Measurements from ENCODE around the gene PLEKHG5. TPM values are rescaled to one million over a fixed set of nuclear protein-coding genes. Genes with fewer than 3 reads are reported as not detected.

Gene PLEKHG5
- total and polyA plus RNA-seq, 7 experiments from 2014 or later, result 2.0 to 15.6 (median 9.6) TPM; not detected in 1

DNA sequence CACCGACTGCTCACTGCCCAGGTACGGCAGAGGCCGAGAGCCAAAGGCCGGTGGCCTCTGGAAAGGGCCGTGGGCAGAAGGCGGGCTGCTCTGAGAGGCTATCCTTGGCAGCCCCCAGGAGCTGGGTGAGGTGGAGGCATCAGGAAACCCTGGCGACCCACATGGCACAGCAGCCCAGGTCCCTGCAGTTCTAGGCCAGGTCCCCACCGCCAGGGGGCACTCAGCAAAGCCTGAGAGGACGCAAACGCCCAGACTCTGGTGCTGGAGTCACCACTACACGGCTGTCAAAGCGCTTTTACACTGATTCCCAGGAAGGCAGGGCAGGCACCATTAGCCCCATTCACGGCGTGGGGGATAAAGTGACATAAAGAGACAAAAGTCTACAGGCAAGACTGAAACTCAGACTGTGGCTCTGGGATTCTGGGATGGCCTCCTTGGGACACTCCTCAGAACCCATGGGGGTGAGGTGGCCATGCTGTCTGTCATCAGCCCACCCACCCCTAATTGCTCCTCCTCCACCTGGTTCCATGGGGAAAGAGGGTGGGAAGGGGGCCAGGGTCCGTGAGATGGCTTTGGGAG is 4.9 kb downstream of the PLEKHG5 start:
- ChIA-PET CTCF (interaction anchor here (0.6 to 2.5 kb wide), 18 partner anchors 13 to 248 kb away, joined by 3 to 18 read pairs (median 4); partner anchors contain the start of genes NOL9, TAS1R1 and TNFRSF25), POLR2A (interaction anchor here (0.8 to 1.2 kb wide), 4 partner anchors 22 to 68 kb away, joined by 3 to 10 read pairs (median 4); partner anchors contain the start of genes NOL9 and TAS1R1)
- Mint-ChIP-seq H3K27ac (peak overlapping the region in 2 of 9 donors; percentile 29 to 81), H3K36me3 (no peaks in the 10 kb centered on the region), H3K4me1 (peaks cover 11 to 19% (median 17%) of the 10 kb centered on the region in 7 donors), H3K9me3 (no peaks in the 10 kb centered on the region), H3K4me3 (peak overlapping the region in 6 of 10 donors; percentile 20 to 71 (median 36)), H3K27me3 (peaks cover 6 to 51% (median 9%) of the 10 kb centered on the region in 5 donors)
- Histone ChIP-seq H3K9me3 (ENCODE audit: control insufficient read depth in 2 of 3, low read length in 3 of 3) (no peaks in the 10 kb centered on the region), H3K27me3 (ENCODE audit: control insufficient read depth in 2 of 2, insufficient read depth in 2 of 2, low read length in 2 of 2) (peaks cover 0 to 6% of the 10 kb centered on the region in 2 donors), H3K36me3 (ENCODE audit: control insufficient read depth in 2 of 3, insufficient read depth in 3 of 3, low read length in 3 of 3) (peaks cover 0 to 4% (median 0%) of the 10 kb centered on the region in 3 experiments), H3K4me1 (ENCODE audit: control insufficient read depth in 2 of 2, insufficient read depth in 2 of 2, low read length in 2 of 2) (peaks cover 13 to 18% of the 10 kb centered on the region in 2 donors), H3K4me3 (ENCODE audit: low read length) (no peak overlapping the region), H3K27ac (ENCODE audit: low read depth, low read length) (no peak overlapping the region)
- intact Hi-C loops (cut with micrococcal nuclease), result loop anchor here (1.0 to 5.0 kb wide), 9 partner anchors 37 to 731 kb away; partner anchors contain the start of genes NOL9 (in 2 of the 2) and DNAJC11 (in 1 of the 2)
- DNase-seq (peak; percentile 71 to 89 (median 85)), ATAC-seq (peak; percentile 85)

DNA sequence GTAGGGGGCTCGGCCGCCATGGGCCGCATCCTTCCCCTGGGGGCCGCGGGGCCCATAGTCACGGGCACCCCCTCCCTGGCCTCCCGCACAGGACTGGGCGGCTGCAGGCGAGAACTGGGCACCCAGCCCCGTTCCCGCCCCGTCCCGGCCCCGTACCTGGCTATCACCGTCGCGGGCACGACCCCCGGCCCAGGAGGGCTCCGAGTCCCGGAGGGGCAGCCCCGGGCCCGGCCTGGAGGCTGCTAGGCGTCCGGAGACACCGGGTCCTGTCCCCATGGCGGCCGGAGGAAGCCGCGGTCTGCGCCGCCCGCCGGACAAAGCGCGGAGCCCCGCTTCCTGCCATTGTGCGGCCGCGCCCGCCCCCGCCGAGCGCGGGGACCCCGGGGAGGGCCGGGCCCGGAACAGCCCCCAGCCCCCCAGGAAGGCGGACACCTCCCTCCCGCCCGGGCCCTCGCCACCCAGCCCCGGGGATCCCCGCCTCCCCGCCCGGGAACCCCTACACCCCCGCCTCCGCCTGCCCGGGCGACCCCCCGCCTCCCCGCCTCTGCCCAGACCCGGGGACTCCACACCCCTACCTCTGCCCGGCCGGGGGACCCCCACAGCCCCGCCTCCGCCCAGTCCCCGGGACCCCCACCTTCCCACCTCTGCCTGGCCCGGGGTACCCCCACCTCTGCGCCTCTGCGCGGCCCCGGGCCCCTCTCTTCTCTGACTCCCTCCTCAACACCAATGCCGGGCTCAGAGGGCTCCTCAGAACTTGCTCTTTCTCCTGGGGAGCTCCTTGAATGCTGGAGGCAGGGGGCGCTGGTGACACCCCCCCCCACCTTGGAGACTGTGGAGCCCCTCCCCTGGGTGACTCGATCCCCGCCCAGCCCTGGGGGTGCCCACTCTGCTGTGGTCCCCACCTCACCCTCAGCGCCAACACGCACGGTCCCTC is 6.0 kb downstream of the PLEKHG5 start:
- no peak overlapping the region for H3K4me3 ChIP-seq (ENCODE audit: low read length)
- no peak overlapping the region for H3K27ac ChIP-seq (ENCODE audit: low read depth, low read length)
- no peak for ATAC-seq
- H3K9me3 Mint-ChIP-seq, result no peaks in the 10 kb centered on the region
- peaks cover 8 to 12% of the 10 kb centered on the region in 2 donors for H3K4me1 ChIP-seq (ENCODE audit: control insufficient read depth in 2 of 2, insufficient read depth in 2 of 2, low read length in 2 of 2)
- peaks cover 6 to 15% (median 11%) of the 10 kb centered on the region in 7 donors for H3K4me1 Mint-ChIP-seq
- intact Hi-C loops (cut with micrococcal nuclease), result loop anchor here (1.0 to 5.0 kb wide), 9 partner anchors 38 to 732 kb away; partner anchors contain the start of genes NOL9 (in 2 of the 2) and DNAJC11 (in 1 of the 2)
- ChIA-PET POLR2A (interaction anchor here (0.6 to 1.2 kb wide), 7 partner anchors 22 to 95 kb away, joined by 3 to 10 read pairs (median 3); partner anchors contain the start of genes NOL9 and TAS1R1), CTCF (interaction anchor here (0.6 to 2.5 kb wide), 19 partner anchors 8 to 247 kb away, joined by 3 to 18 read pairs (median 4); partner anchors contain the start of genes NOL9, TAS1R1 and TNFRSF25)
- no peaks in the 10 kb centered on the region for H3K36me3 Mint-ChIP-seq
- peaks cover 6 to 51% (median 9%) of the 10 kb centered on the region in 5 donors for H3K27me3 Mint-ChIP-seq
- no peaks in the 10 kb centered on the region for H3K9me3 ChIP-seq (ENCODE audit: control insufficient read depth in 2 of 3, low read length in 3 of 3)
- H3K4me3 Mint-ChIP-seq, result peak overlapping the region in 2 of 10 donors; percentile 59 to 73
- H3K27me3 ChIP-seq (ENCODE audit: control insufficient read depth in 2 of 2, insufficient read depth in 2 of 2, low read length in 2 of 2), result peaks cover 0 to 6% of the 10 kb centered on the region in 2 donors
- no peak for DNase-seq
- H3K27ac Mint-ChIP-seq, result no peak overlapping the region
- peaks cover 0 to 4% (median 0%) of the 10 kb centered on the region in 3 experiments for H3K36me3 ChIP-seq (ENCODE audit: control insufficient read depth in 2 of 3, insufficient read depth in 3 of 3, low read length in 3 of 3)

DNA sequence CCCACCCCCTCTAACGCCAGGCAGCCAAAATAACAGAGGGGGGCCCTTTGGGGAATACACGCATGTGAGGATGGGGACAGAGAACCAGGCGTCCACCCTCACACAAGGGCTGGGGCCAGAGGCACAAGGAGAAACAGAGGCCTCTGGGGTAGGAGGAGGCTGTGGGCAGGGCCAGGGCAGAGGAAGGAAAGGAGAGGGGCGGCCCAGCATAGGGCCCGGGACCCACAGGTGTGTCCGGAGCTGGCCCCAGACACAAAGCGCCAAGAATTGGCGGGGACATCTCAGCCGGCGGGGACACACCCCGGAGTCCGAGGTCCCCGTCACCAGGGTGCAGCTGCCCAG is 6.7 kb downstream of the PLEKHG5 start:
- ChIA-PET CTCF (interaction anchor here (1.4 to 2.2 kb wide), 3 partner anchors 8 to 69 kb away, joined by 4 to 8 read pairs (median 8); partner anchors contain the start of genes NOL9 and TAS1R1), POLR2A (interaction anchor here (1.8 kb wide), 1 partner anchor 17 kb away, joined by 6 read pairs; no protein-coding TSS in a partner anchor)
- no peak overlapping the region for H3K4me3 ChIP-seq (ENCODE audit: low read length)
- Mint-ChIP-seq H3K4me3 (peak overlapping the region in 4 of 10 donors; percentile 14 to 77 (median 53)), H3K27me3 (peaks cover 6 to 51% (median 9%) of the 10 kb centered on the region in 5 donors), H3K27ac (peak overlapping the region in 1 of 9 donors; percentile 8), H3K9me3 (no peaks in the 10 kb centered on the region), H3K4me1 (peaks cover 6 to 13% (median 11%) of the 10 kb centered on the region in 7 donors), H3K36me3 (no peaks in the 10 kb centered on the region)
- no peak for DNase-seq
- peaks cover 0 to 6% of the 10 kb centered on the region in 2 donors for H3K27me3 ChIP-seq (ENCODE audit: control insufficient read depth in 2 of 2, insufficient read depth in 2 of 2, low read length in 2 of 2)
- intact Hi-C loops (cut with micrococcal nuclease), result loop anchor here in 1 of 2 donors (5.0 kb wide), 3 partner anchors 37 to 733 kb away; no protein-coding TSS in a partner anchor
- H3K27ac ChIP-seq (ENCODE audit: low read depth, low read length), result no peak overlapping the region
- peaks cover 3 to 12% of the 10 kb centered on the region in 2 donors for H3K4me1 ChIP-seq (ENCODE audit: control insufficient read depth in 2 of 2, insufficient read depth in 2 of 2, low read length in 2 of 2)
- H3K36me3 ChIP-seq (ENCODE audit: control insufficient read depth in 2 of 3, insufficient read depth in 3 of 3, low read length in 3 of 3), result no peaks in the 10 kb centered on the region
- ATAC-seq, result no peak
- H3K9me3 ChIP-seq (ENCODE audit: control insufficient read depth in 2 of 3, low read length in 3 of 3), result no peaks in the 10 kb centered on the region

DNA sequence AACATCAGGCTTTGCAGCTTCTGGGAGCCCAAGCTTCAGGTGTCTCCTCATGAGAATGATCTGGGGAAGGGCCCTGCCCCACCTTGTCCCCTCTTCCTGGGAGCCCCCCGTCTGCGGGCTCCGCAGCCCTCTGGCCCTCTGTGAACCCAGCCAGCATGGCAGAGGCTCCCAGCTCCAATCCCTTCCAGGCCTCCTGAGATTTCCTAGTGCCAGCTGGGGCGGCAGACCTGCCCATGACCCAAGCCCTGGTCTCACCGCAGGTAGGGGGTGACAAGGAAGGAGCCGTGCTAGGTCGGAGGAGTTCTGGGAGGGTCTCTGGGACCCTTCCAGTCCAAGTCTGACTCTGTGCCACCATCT is 7.7 kb downstream of the PLEKHG5 start:
- no peaks in the 10 kb centered on the region for H3K9me3 Mint-ChIP-seq
- Histone ChIP-seq H3K9me3 (ENCODE audit: control insufficient read depth in 2 of 3, low read length in 3 of 3) (no peaks in the 10 kb centered on the region), H3K4me1 (ENCODE audit: control insufficient read depth in 2 of 2, insufficient read depth in 2 of 2, low read length in 2 of 2) (peaks cover 3 to 12% of the 10 kb centered on the region in 2 donors), H3K36me3 (ENCODE audit: control insufficient read depth in 2 of 3, insufficient read depth in 3 of 3, low read length in 3 of 3) (no peaks in the 10 kb centered on the region), H3K27ac (ENCODE audit: low read depth, low read length) (no peak overlapping the region), H3K27me3 (ENCODE audit: control insufficient read depth in 2 of 2, insufficient read depth in 2 of 2, low read length in 2 of 2) (peaks cover 0 to 6% of the 10 kb centered on the region in 2 donors), H3K4me3 (ENCODE audit: low read length) (no peak overlapping the region)
- H3K27me3 Mint-ChIP-seq, result peaks cover 6 to 53% (median 9%) of the 10 kb centered on the region in 5 donors
- POLR2A ChIA-PET, result interaction anchor here (1.8 kb wide), 1 partner anchor 16 kb away, joined by 6 read pairs; no protein-coding TSS in a partner anchor
- no peak for DNase-seq
- intact Hi-C loops (cut with micrococcal nuclease), result no loop called here
- no peak for ATAC-seq
- H3K4me1 Mint-ChIP-seq, result peaks cover 5 to 13% (median 11%) of the 10 kb centered on the region in 7 donors
- H3K27ac Mint-ChIP-seq, result no peak overlapping the region
- H3K4me3 Mint-ChIP-seq, result peak overlapping the region in 1 of 10 donors; percentile 26
- H3K36me3 Mint-ChIP-seq, result no peaks in the 10 kb centered on the region
- CTCF ChIA-PET, result interaction anchor here (2.2 kb wide), 1 partner anchor 71 kb away, joined by 8 read pairs; the partner anchor contains the start of genes NOL9 and TAS1R1

DNA sequence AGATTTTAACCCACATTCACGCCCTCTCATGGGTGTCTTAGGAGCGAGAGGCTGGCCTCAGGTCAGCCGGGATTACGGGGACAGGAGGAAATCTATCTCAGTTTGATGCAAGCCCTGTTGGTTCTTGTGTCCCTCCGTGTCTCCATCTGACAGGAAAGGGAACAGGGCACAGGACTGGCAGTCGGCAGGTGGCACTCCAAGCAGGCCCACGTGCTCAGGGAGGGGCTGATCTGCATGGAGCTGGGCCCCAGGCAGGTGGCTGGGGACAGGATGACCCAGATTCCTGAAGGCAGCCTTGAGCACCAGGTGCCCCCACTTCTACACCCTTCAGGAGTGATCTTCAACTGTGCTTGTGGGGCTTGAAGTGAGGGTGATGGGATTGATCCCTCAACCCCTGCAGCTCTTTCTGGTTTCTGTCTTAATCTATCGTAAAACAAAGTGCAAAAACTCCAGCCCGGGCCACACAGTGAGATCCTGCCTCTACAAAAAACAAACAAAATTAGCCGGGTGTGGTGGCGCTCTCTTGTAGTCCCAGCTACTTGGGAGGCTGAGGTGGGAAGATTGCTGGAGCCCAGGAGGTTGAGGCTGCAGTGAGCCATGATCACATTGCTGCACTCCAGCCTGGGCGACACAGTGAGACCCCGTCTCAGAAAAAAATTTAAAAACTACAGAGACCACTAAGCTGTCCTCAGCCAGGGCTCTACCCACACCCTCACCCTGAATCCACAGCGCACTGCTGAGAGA is 8.3 kb downstream of the PLEKHG5 start:
- CTCF ChIA-PET, result interaction anchor here (2.2 kb wide), 1 partner anchor 71 kb away, joined by 8 read pairs; the partner anchor contains the start of genes NOL9 and TAS1R1
- POLR2A ChIA-PET, result interaction anchor here (1.8 kb wide), 1 partner anchor 16 kb away, joined by 6 read pairs; no protein-coding TSS in a partner anchor
- no peaks in the 10 kb centered on the region for H3K36me3 ChIP-seq (ENCODE audit: control insufficient read depth in 2 of 3, insufficient read depth in 3 of 3, low read length in 3 of 3)
- H3K27me3 ChIP-seq (ENCODE audit: control insufficient read depth in 2 of 2, insufficient read depth in 2 of 2, low read length in 2 of 2), result peaks cover 0 to 6% of the 10 kb centered on the region in 2 donors
- ATAC-seq, result no peak
- no peak overlapping the region for H3K27ac Mint-ChIP-seq
- H3K4me3 Mint-ChIP-seq, result no peak overlapping the region
- no peaks in the 10 kb centered on the region for H3K9me3 Mint-ChIP-seq
- no peaks in the 10 kb centered on the region for H3K9me3 ChIP-seq (ENCODE audit: control insufficient read depth in 2 of 3, low read length in 3 of 3)
- H3K4me3 ChIP-seq (ENCODE audit: low read length), result no peak overlapping the region
- H3K4me1 ChIP-seq (ENCODE audit: control insufficient read depth in 2 of 2, insufficient read depth in 2 of 2, low read length in 2 of 2), result peaks cover 3 to 12% of the 10 kb centered on the region in 2 donors
- peaks cover 5 to 13% (median 11%) of the 10 kb centered on the region in 7 donors for H3K4me1 Mint-ChIP-seq
- intact Hi-C loops (cut with micrococcal nuclease), result no loop called here
- H3K36me3 Mint-ChIP-seq, result no peaks in the 10 kb centered on the region
- peaks cover 6 to 54% (median 9%) of the 10 kb centered on the region in 5 donors for H3K27me3 Mint-ChIP-seq
- no peak for DNase-seq
- H3K27ac ChIP-seq (ENCODE audit: low read depth, low read length), result no peak overlapping the region
